CD14-positive monocyte (primary cell): ENCODE measurements around the gene KLHL42. TPM values are rescaled to one million over a fixed set of nuclear protein-coding genes. Genes with fewer than 3 reads are reported as not detected.

Experiments used
- DNase-seq, 3 donors: peaks; one replicate each; pipeline ENCODE4 v3.0.0-alpha.2; 2011 to 2022
- H2AFZ ChIP-seq: 2 replicates; pipeline ENCODE4 v1.6.0; 2012; ENCODE audit warnings: mild to moderate bottlenecking, low read depth, low read length, inconsistent platforms; ENCODE audit not compliant: insufficient read depth, poor library complexity, severe bottlenecking
- H3K27ac ChIP-seq, 2 donors: 1 replicate in 1 of 2; 2 replicates in 1 of 2; pipeline ENCODE4 v1.5.1; 2012 to 2013; ENCODE audit warnings: low read length in 2 of 2, control low read depth in 1 of 2, inconsistent platforms in 1 of 2, low read depth in 1 of 2, mild to moderate bottlenecking in 1 of 2
- H3K27me3 ChIP-seq, 2 donors: one replicate each; pipeline versions ENCODE4 v1.6.0 to v1.6.1; 2011 to 2013; ENCODE audit warnings: low read length in 2 of 2; ENCODE audit not compliant: control insufficient read depth in 2 of 2, insufficient read depth in 2 of 2
- H3K36me3 ChIP-seq, 2 donors: replicated peaks in 1 of 2; 1 replicate in 1 of 2; 2 replicates in 1 of 2; pipeline versions ENCODE4 v1.5.1 to v1.6.1; 2012 to 2013; ENCODE audit warnings: low read length in 2 of 2, control low read depth in 1 of 2, inconsistent platforms in 1 of 2, mild to moderate bottlenecking in 1 of 2; ENCODE audit not compliant: insufficient read depth in 2 of 2, control insufficient read depth in 1 of 2
- H3K4me1 ChIP-seq, 2 donors: 1 replicate in 1 of 2; 2 replicates in 1 of 2; pipeline versions ENCODE4 v1.5.1 to v1.6.1; 2012 to 2013; ENCODE audit warnings: low read length in 2 of 2, control low read depth in 1 of 2, inconsistent platforms in 1 of 2, mild to moderate bottlenecking in 1 of 2, moderate library complexity in 1 of 2; ENCODE audit not compliant: insufficient read depth in 2 of 2, control insufficient read depth in 1 of 2
- H3K4me2 ChIP-seq: replicated peaks from 2 replicates; pipeline ENCODE3; 2012; ENCODE audit warnings: low read length, moderate library complexity, mild to moderate bottlenecking; ENCODE audit not compliant: poor library complexity, severe bottlenecking; ENCODE audit errors: extremely low read depth
- H3K4me3 ChIP-seq, 3 experiments: fragments of 200-600 bp in 1 of 3; sonication (generic) in 1 of 3; replicated peaks in 1 of 3; 1 replicate in 2 of 3; 2 replicates in 1 of 3; pipeline ENCODE4 v1.5.1; 2011 to 2013; ENCODE audit warnings: low read length in 3 of 3, mild to moderate bottlenecking in 3 of 3, control low read depth in 2 of 3, low read depth in 2 of 3, inconsistent platforms in 1 of 3, moderate library complexity in 1 of 3
- H3K79me2 ChIP-seq: 2 replicates; pipeline ENCODE4 v1.6.0; 2012; ENCODE audit warnings: mild to moderate bottlenecking, control low read depth, inconsistent platforms, low read length, moderate library complexity; ENCODE audit not compliant: insufficient read depth
- H3K9ac ChIP-seq: 2 replicates; pipeline ENCODE4 v1.6.0; 2017; ENCODE audit warnings: low read length, mild to moderate bottlenecking; ENCODE audit not compliant: insufficient read depth, poor library complexity, severe bottlenecking
- H3K9me3 ChIP-seq, 2 donors: replicated peaks in 1 of 2; 1 replicate in 1 of 2; 2 replicates in 1 of 2; pipeline versions ENCODE4 v1.5.1 to v1.6.1; 2012 to 2013; ENCODE audit warnings: low read length in 2 of 2, control low read depth in 1 of 2; ENCODE audit not compliant: control insufficient read depth in 1 of 2, insufficient read depth in 1 of 2
- H4K20me1 ChIP-seq: 2 replicates; pipeline ENCODE4 v1.6.0; 2012; ENCODE audit warnings: mild to moderate bottlenecking, low read length, control low read depth, moderate library complexity; ENCODE audit not compliant: insufficient read depth
- H3K27ac Mint-ChIP-seq, 7 donors: one replicate each; pipeline ENCODE4 v1.8.0; 2020; ENCODE audit warnings: mild to moderate bottlenecking in 7 of 7, mixed read lengths in 7 of 7, moderate library complexity in 6 of 7, inconsistent platforms in 2 of 7
- H3K27me3 Mint-ChIP-seq, 3 donors: one replicate each; pipeline ENCODE4 v1.8.0; 2021 to 2022; ENCODE audit warnings: low read depth in 3 of 3, mild to moderate bottlenecking in 3 of 3, mixed read lengths in 3 of 3, moderate library complexity in 3 of 3, inconsistent platforms in 1 of 3
- H3K36me3 Mint-ChIP-seq, 2 donors: one replicate each; pipeline ENCODE4 v1.8.0; 2020; ENCODE audit warnings: mixed read lengths in 2 of 2, inconsistent platforms in 1 of 2, mild to moderate bottlenecking in 1 of 2
- H3K4me1 Mint-ChIP-seq: one replicate; pipeline ENCODE4 v1.8.0; 2020; ENCODE audit warnings: mild to moderate bottlenecking, mixed read lengths
- H3K4me3 Mint-ChIP-seq, 2 donors: one replicate each; pipeline ENCODE4 v1.8.0; 2020; ENCODE audit warnings: mild to moderate bottlenecking in 2 of 2, mixed read lengths in 2 of 2, moderate library complexity in 1 of 2
- H3K9me3 Mint-ChIP-seq, 7 donors: one replicate each; pipeline ENCODE4 v1.8.0; 2020 to 2022; ENCODE audit warnings: mixed read lengths in 7 of 7, mild to moderate bottlenecking in 6 of 7, moderate library complexity in 6 of 7, inconsistent platforms in 2 of 7
- WGBS: methylation state at CpG from one replicate; pipeline ENCODE4 v1.1.5; 2013; ENCODE audit warnings: missing lambda C conversion rate; ENCODE audit not compliant: insufficient coverage; 5-methylcytosine and 5-hydroxymethylcytosine counted together
- intact Hi-C, 2 donors: fragments of 100-400 bp; cut with micrococcal nuclease; formaldehyde crosslinking; loops; one replicate each; pipeline versions ENCODE4 v1.15.0 to v1.15.1; 2023
- polyA plus RNA-seq, 3 donors: library from polyadenylated mRNA; depleted of rRNA in 1 of 3; unstranded in 2 of 3; stranded (reverse) in 1 of 3; fragments of 300-500 nt in 2 of 3; fragments of >200 nt in 1 of 3; fragmentation: Illumina TruSeq in 2 of 3; gene quantifications; 1 replicate in 2 of 3; 2 replicates in 1 of 3; pipeline ENCODE4 v1.2.3, GENCODE V29; 2012 to 2021
- TF ChIP-seq, protein P1 (sequence below): fragments of 200-600 bp; IDR thresholded peaks from one replicate; pipeline ENCODE4 v1.8.0; 2022; ENCODE audit warnings: antibody characterized with exemption, mild to moderate bottlenecking

Gene KLHL42
- polyA plus RNA-seq, 3 donors = 4.1 to 9.9 (median 7.5) TPM

DNA sequence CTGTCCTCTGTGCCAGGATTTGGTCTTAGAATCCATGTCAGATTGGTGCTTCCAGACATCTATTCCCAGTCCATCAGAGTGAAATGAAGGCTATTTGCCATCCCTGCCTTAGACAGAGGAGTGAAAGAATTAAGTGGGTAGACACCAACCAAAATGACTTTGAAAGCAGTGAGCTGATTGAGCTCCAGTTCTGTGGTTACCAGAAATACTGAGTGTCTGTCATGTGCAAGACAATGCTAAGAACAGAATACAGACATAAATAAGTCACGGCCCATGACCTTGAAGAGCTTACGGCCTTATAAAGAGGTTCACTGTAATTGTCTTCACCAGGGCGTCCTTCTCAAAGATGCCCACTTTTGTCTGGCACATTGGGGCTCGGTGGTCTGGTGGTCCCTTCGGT lies 21.6 kb downstream of the KLHL42 start:
- TF ChIP-seq, protein P1, sequence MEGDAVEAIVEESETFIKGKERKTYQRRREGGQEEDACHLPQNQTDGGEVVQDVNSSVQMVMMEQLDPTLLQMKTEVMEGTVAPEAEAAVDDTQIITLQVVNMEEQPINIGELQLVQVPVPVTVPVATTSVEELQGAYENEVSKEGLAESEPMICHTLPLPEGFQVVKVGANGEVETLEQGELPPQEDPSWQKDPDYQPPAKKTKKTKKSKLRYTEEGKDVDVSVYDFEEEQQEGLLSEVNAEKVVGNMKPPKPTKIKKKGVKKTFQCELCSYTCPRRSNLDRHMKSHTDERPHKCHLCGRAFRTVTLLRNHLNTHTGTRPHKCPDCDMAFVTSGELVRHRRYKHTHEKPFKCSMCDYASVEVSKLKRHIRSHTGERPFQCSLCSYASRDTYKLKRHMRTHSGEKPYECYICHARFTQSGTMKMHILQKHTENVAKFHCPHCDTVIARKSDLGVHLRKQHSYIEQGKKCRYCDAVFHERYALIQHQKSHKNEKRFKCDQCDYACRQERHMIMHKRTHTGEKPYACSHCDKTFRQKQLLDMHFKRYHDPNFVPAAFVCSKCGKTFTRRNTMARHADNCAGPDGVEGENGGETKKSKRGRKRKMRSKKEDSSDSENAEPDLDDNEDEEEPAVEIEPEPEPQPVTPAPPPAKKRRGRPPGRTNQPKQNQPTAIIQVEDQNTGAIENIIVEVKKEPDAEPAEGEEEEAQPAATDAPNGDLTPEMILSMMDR = no peak
- peaks cover 4% of the 10 kb centered on the region in 2 donors for H3K4me1 ChIP-seq
- no peak for DNase-seq
- H3K9ac ChIP-seq = no peak overlapping the region
- H3K4me1 Mint-ChIP-seq = peaks cover 7% of the 10 kb centered on the region
- H3K27ac ChIP-seq = no peak overlapping the region
- H4K20me1 ChIP-seq = no peaks in the 10 kb centered on the region
- intact Hi-C loops = no loop called here
- peaks cover 20 to 42% of the 10 kb centered on the region in 2 donors for H3K36me3 ChIP-seq
- H3K9me3 Mint-ChIP-seq = peaks cover 0 to 3% (median 0%) of the 10 kb centered on the region in 7 donors
- no peaks in the 10 kb centered on the region for H3K79me2 ChIP-seq
- no peaks in the 10 kb centered on the region for H3K9me3 ChIP-seq
- H3K36me3 Mint-ChIP-seq = peaks cover 30 to 32% of the 10 kb centered on the region in 2 donors
- H2AFZ ChIP-seq = no peak overlapping the region
- no peak overlapping the region for H3K4me2 ChIP-seq
- no peak overlapping the region for H3K4me3 Mint-ChIP-seq
- H3K27me3 Mint-ChIP-seq = no peaks in the 10 kb centered on the region
- 94% methylated on average over 5 of the region's 5 CpGs for WGBS
- no peak overlapping the region for H3K27ac Mint-ChIP-seq
- no peaks in the 10 kb centered on the region for H3K27me3 ChIP-seq
- no peak overlapping the region for H3K4me3 ChIP-seq

GRCh38 chr12:27802511-27802910 lies 22.5 kb downstream of the KLHL42 start:
- H3K27ac Mint-ChIP-seq = no peak overlapping the region
- no peak for DNase-seq
- Histone ChIP-seq H3K4me3 (no peak overlapping the region), H3K9ac (no peak overlapping the region), H2AFZ (no peak overlapping the region), H3K9me3 (no peaks in the 10 kb centered on the region), H4K20me1 (no peaks in the 10 kb centered on the region), H3K36me3 (peaks cover 12 to 33% of the 10 kb centered on the region in 2 donors), H3K27ac (no peak overlapping the region), H3K79me2 (no peaks in the 10 kb centered on the region), H3K27me3 (no peaks in the 10 kb centered on the region), H3K4me1 (peaks cover 4 to 7% of the 10 kb centered on the region in 2 donors), H3K4me2 (no peak overlapping the region)
- H3K36me3 Mint-ChIP-seq = peaks cover 21 to 23% of the 10 kb centered on the region in 2 donors
- peaks cover 13% of the 10 kb centered on the region for H3K4me1 Mint-ChIP-seq
- TF ChIP-seq, protein P1 = no peak
- H3K27me3 Mint-ChIP-seq = no peaks in the 10 kb centered on the region
- intact Hi-C loops = no loop called here
- peaks cover 0 to 3% (median 0%) of the 10 kb centered on the region in 7 donors for H3K9me3 Mint-ChIP-seq
- no peak overlapping the region for H3K4me3 Mint-ChIP-seq
- no CpG with 5 or more reads among the region's 4 CpGs for WGBS
